Nephron (organoid): ENCODE data around the gene GRM7.

Source experiments
- H3K27ac Mint-ChIP-seq, 3 experiments: 2 replicates each; pipeline ENCODE4 v1.8.0; 2020; ENCODE audit warnings: mixed read lengths in 3 of 3, mild to moderate bottlenecking in 2 of 3, moderate library complexity in 1 of 3
- H3K27me3 Mint-ChIP-seq: 2 replicates; pipeline ENCODE4 v1.8.0; 2021; ENCODE audit warnings: low read depth, mild to moderate bottlenecking, moderate library complexity, mixed read lengths
- H3K36me3 Mint-ChIP-seq: 2 replicates; pipeline ENCODE4 v1.8.0; 2020; ENCODE audit warnings: low read depth, mixed read lengths
- H3K4me1 Mint-ChIP-seq: 2 replicates; pipeline ENCODE4 v1.8.0; 2020; ENCODE audit warnings: mixed read lengths
- H3K4me3 Mint-ChIP-seq, 3 experiments: 2 replicates each; pipeline ENCODE4 v1.8.0; 2020; ENCODE audit warnings: mild to moderate bottlenecking in 3 of 3, mixed read lengths in 3 of 3, moderate library complexity in 2 of 3
- H3K9me3 Mint-ChIP-seq: 2 replicates; pipeline ENCODE4 v1.8.0; 2020; ENCODE audit warnings: mixed read lengths
- TF ChIP-seq, protein P1 (sequence below), 3 experiments: fragments of 200-600 bp; sonication (generic); IDR thresholded peaks; one replicate each; pipeline ENCODE4 v1.5.0; 2021; ENCODE audit warnings: antibody characterized with exemption in 3 of 3; ENCODE audit not compliant: unreplicated experiment in 3 of 3

GRM7 gene

DNA sequence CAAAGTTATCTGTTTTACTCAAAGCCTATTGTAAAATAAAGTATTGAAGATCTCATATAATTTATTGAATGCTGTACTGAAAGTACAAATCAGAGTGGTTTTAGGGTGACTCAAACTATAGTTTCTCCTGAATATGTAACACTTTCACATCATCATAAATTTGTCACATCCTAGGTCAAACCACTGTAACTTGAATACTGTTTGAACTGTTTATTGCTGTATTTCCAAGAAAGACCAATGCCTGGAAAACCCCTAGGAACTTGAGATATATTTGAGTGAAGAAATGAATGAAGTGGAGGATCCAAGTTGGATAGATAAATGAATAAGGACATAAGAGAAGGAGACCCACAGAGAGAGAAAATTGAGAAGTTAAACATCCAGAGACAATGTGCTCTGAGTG, 348.2 kb downstream of the GRM7 start:
- TF ChIP-seq, protein P1, sequence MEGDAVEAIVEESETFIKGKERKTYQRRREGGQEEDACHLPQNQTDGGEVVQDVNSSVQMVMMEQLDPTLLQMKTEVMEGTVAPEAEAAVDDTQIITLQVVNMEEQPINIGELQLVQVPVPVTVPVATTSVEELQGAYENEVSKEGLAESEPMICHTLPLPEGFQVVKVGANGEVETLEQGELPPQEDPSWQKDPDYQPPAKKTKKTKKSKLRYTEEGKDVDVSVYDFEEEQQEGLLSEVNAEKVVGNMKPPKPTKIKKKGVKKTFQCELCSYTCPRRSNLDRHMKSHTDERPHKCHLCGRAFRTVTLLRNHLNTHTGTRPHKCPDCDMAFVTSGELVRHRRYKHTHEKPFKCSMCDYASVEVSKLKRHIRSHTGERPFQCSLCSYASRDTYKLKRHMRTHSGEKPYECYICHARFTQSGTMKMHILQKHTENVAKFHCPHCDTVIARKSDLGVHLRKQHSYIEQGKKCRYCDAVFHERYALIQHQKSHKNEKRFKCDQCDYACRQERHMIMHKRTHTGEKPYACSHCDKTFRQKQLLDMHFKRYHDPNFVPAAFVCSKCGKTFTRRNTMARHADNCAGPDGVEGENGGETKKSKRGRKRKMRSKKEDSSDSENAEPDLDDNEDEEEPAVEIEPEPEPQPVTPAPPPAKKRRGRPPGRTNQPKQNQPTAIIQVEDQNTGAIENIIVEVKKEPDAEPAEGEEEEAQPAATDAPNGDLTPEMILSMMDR (IDR thresholded peaks at IDR 0.05; ENCODE audit: unreplicated experiment in 3 of 3) = no peak

DNA sequence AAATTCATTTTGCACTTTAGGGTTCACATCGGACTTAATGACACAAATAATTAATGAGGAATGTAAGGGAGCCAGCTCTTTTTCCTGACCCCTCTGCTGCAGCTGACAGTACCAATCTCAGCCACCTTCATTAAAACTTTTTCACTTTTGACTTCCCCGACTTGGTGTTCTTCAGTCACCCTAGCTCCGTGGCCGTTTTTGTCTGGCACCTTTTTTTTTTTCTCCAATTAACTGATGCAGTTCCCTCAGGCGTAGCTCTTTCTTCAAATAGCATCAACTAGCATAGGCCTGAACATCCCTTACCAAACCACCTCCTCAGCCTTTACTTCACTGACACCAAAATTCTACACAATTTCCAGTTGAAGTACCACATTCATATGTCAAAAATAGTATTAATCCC, 350.8 kb downstream of the GRM7 start:
- H3K4me3 Mint-ChIP-seq = no peak overlapping the region
- H3K4me1 Mint-ChIP-seq = peaks cover 12% of the 10 kb centered on the region
- H3K9me3 Mint-ChIP-seq = no peaks in the 10 kb centered on the region
- H3K36me3 Mint-ChIP-seq = no peaks in the 10 kb centered on the region
- no peak overlapping the region for H3K27ac Mint-ChIP-seq
- no peaks in the 10 kb centered on the region for H3K27me3 Mint-ChIP-seq
- TF ChIP-seq, protein P1 (IDR thresholded peaks at IDR 0.05; ENCODE audit: unreplicated experiment in 3 of 3) = no peak

More for the DNA sequence above, 348.2 kb downstream of the GRM7 start:
- Mint-ChIP-seq H3K27ac (no peak overlapping the region), H3K4me3 (no peak overlapping the region), H3K27me3 (no peaks in the 10 kb centered on the region), H3K9me3 (no peaks in the 10 kb centered on the region), H3K36me3 (no peaks in the 10 kb centered on the region), H3K4me1 (peaks cover 27% of the 10 kb centered on the region)

DNA sequence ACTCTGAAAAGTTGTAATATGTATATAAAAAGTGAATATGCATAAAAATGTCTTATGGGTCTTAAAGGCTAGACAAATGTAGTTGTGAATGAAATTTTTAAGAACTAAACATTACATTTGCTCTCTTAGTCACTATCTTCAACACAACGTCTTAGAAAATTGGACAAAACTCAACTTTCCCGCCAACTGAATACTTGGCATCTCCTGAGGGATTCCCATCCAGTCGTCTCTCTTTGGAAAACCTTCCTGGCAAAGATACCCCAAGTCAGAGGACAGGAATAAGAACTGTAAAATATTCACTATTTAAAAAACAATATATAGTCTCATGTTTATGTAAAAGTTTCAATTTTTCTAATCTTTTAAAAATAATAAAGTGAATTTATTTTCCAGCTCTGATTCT, 354.8 kb downstream of the GRM7 start:
- Mint-ChIP-seq H3K9me3 (no peaks in the 10 kb centered on the region), H3K4me1 (no peaks in the 10 kb centered on the region), H3K27me3 (no peaks in the 10 kb centered on the region), H3K27ac (no peak overlapping the region), H3K4me3 (no peak overlapping the region), H3K36me3 (no peaks in the 10 kb centered on the region)
- TF ChIP-seq, protein P1 (IDR thresholded peaks at IDR 0.05; ENCODE audit: unreplicated experiment in 3 of 3) = no peak

DNA sequence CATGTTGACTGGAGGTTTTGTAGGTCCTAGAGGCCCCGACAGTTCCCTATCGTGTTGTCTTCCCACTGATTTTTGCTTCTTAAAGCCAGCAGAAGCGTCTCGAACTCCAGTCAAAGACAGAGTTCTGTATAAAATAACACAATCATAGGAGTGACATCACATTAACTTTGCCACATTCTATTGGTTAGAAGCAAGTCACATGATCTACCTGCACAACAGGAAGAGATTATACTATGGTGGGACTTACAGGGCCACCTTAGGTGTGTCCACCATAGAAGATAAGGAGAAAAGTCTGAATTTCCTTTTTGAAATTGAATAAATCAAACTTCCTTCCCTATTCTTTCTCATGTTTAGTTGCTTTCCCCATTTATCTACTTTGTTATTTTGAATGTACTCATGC, 365.5 kb downstream of the GRM7 start:
- H3K27me3 Mint-ChIP-seq = no peaks in the 10 kb centered on the region

GRCh38 chr3:7238565-7239295, 377.8 kb downstream of the GRM7 start:
- Mint-ChIP-seq H3K27ac (no peak overlapping the region), H3K36me3 (no peaks in the 10 kb centered on the region), H3K9me3 (peaks cover 7% of the 10 kb centered on the region), H3K4me1 (peaks cover 5% of the 10 kb centered on the region), H3K27me3 (no peaks in the 10 kb centered on the region), H3K4me3 (no peak overlapping the region)
- TF ChIP-seq, protein P1 (IDR thresholded peaks at IDR 0.05; ENCODE audit: unreplicated experiment in 3 of 3) = no peak

More for the DNA sequence above, 365.5 kb downstream of the GRM7 start:
- Mint-ChIP-seq H3K27ac (no peak overlapping the region), H3K36me3 (no peaks in the 10 kb centered on the region), H3K9me3 (no peaks in the 10 kb centered on the region), H3K4me1 (no peaks in the 10 kb centered on the region), H3K4me3 (no peak overlapping the region)
- TF ChIP-seq, protein P1 (IDR thresholded peaks at IDR 0.05; ENCODE audit: unreplicated experiment in 3 of 3) = no peak
